Esophagus muscularis mucosa (tissue), 4 donors: ENCODE data around the gene DOCK11. TPM values are rescaled to one million over a fixed set of nuclear protein-coding genes. Genes with fewer than 3 reads are reported as not detected.

Experiments used
- DNase-seq: peaks from one replicate; pipeline ENCODE4 v3.0.0-alpha.2; 2017; ENCODE audit errors: extremely low spot score
- H3K27ac ChIP-seq, 4 donors: fragments of 200-600 bp; sonication (generic); replicated peaks in 1 of 4; 1 replicate in 3 of 4; 2 replicates in 1 of 4; pipeline ENCODE4 v1.5.1; 2016 to 2019; ENCODE audit warnings: mild to moderate bottlenecking in 1 of 4
- H3K27me3 ChIP-seq, 4 donors: fragments of 200-600 bp; sonication (generic); one replicate each; pipeline versions ENCODE4 v1.5.1 to v1.6.0; 2016 to 2019
- H3K36me3 ChIP-seq, 4 donors: fragments of 200-600 bp; sonication (generic); one replicate each; pipeline ENCODE4 v1.5.1; 2016 to 2019
- H3K4me1 ChIP-seq, 4 donors: fragments of 200-600 bp; sonication (generic); one replicate each; pipeline ENCODE4 v1.5.1; 2016 to 2019
- H3K4me3 ChIP-seq, 4 donors: fragments of 200-600 bp; sonication (generic); 1 replicate in 2 of 4; 2 replicates in 2 of 4; pipeline ENCODE4 v1.5.1; 2016 to 2019; ENCODE audit warnings: mild to moderate bottlenecking in 4 of 4, moderate library complexity in 1 of 4
- H3K9me3 ChIP-seq, 4 donors: fragments of 200-600 bp; sonication (generic); 1 replicate in 3 of 4; 2 replicates in 1 of 4; pipeline ENCODE4 v1.5.1; 2016 to 2019
- EP300 ChIP-seq: sonication (generic); formaldehyde crosslinking; IDR thresholded peaks from one replicate; pipeline ENCODE4 v1.6.1; 2017; ENCODE audit warnings: antibody characterized with exemption
- POLR2A ChIP-seq: fragments of 450-650 bp; IDR thresholded peaks from one replicate; pipeline ENCODE4 v1.6.1; 2017; ENCODE audit warnings: antibody characterized with exemption, moderate library complexity, mild to moderate bottlenecking, low read depth
- POLR2AphosphoS5 ChIP-seq, 2 donors: sonication (generic); formaldehyde crosslinking; IDR thresholded peaks; one replicate each; pipeline ENCODE4 v1.6.1; 2017; ENCODE audit warnings: antibody characterized with exemption in 2 of 2
- WGBS: methylation state at CpG from one replicate; pipeline ENCODE4 v1.1.5; 2018; 5-methylcytosine and 5-hydroxymethylcytosine counted together
- intact Hi-C: fragments of 100-400 bp; cut with DNase I; formaldehyde crosslinking; loops from one replicate; pipeline ENCODE4 v1.15.1; 2023
- total RNA-seq, 4 donors: library from RNA; depleted of rRNA; stranded (reverse); fragments of >200 nt; gene quantifications; one replicate each; pipeline versions ENCODE4 v1.1.0 to v1.2.1, GENCODE V29; 2016
- TF ChIP-seq, protein P1 (sequence below), 3 experiments: fragments of 200-600 bp in 2 of 3; fragments of 450-650 bp in 1 of 3; sonication (generic) in 2 of 3; IDR thresholded peaks; one replicate each; pipeline ENCODE4 v1.5.1; 2017 to 2019; ENCODE audit warnings: antibody characterized with exemption in 3 of 3, mild to moderate bottlenecking in 2 of 3, moderate library complexity in 1 of 3

DOCK11 gene
- total RNA-seq, 4 donors from 2014 or later = 62.0 to 103 (median 64.7) TPM

DNA sequence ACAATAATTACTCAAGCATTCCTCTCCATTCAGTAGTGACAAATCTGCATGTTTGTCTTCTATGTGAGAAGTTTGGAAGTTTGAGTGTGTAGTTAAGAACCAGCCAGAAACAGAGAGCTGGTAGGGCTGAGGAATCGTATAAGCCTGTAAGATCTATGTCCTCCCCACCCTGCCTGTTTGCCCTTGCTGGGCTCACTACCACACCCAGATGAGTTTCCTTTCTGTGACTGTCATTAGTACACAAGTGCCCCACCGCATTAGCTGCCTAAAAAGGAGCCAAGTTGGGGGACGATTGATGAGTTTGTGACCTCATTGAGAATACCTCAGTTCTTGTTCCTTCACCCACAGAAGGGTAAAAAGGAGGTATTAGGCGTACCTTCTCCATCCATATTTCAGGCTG lies 28.3 kb downstream of the DOCK11 start:
- Histone ChIP-seq H3K4me1 (peaks cover 3 to 67% (median 48%) of the 10 kb centered on the region in 4 donors), H3K4me3 (no peak overlapping the region), H3K27ac (peak overlapping the region; percentile 25 to 76 (median 71)), H3K27me3 (no peaks in the 10 kb centered on the region), H3K36me3 (no peaks in the 10 kb centered on the region), H3K9me3 (no peaks in the 10 kb centered on the region)
- no peak for TF ChIP-seq POLR2A
- TF ChIP-seq, protein P1, sequence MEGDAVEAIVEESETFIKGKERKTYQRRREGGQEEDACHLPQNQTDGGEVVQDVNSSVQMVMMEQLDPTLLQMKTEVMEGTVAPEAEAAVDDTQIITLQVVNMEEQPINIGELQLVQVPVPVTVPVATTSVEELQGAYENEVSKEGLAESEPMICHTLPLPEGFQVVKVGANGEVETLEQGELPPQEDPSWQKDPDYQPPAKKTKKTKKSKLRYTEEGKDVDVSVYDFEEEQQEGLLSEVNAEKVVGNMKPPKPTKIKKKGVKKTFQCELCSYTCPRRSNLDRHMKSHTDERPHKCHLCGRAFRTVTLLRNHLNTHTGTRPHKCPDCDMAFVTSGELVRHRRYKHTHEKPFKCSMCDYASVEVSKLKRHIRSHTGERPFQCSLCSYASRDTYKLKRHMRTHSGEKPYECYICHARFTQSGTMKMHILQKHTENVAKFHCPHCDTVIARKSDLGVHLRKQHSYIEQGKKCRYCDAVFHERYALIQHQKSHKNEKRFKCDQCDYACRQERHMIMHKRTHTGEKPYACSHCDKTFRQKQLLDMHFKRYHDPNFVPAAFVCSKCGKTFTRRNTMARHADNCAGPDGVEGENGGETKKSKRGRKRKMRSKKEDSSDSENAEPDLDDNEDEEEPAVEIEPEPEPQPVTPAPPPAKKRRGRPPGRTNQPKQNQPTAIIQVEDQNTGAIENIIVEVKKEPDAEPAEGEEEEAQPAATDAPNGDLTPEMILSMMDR (IDR thresholded peaks at IDR 0.05) = no peak
- TF ChIP-seq POLR2AphosphoS5 (IDR thresholded peaks at IDR 0.05) = no peak
- no peak for TF ChIP-seq EP300
- DNase-seq = no peak
- intact Hi-C loops = no loop called here
- WGBS = 62% methylated on average over 4 of the region's 4 CpGs

DNA sequence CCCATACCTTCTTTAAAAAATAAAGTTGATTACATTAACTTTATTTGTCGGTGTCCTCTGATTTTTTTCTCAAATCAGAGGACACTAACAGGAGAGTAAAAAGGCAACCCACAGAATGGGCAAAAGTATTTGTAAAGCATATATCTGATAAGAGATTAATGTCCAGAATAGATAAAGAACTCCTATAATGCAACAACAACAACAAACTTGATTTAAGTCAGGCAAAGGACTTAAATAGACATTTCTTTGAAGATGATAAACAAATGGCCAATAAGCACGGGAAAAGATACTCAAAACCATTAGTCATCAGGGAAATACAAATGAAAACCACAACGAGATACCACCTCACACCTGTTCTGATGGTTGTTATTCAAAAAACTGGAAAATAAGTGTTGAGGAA lies 28.7 kb downstream of the DOCK11 start:
- TF ChIP-seq POLR2A (no peak), POLR2AphosphoS5 (IDR thresholded peaks at IDR 0.05) (no peak), EP300 (no peak)
- TF ChIP-seq, protein P1 (IDR thresholded peaks at IDR 0.05) = no peak
- no peaks in the 10 kb centered on the region for H3K36me3 ChIP-seq
- no peaks in the 10 kb centered on the region for H3K9me3 ChIP-seq
- H3K27ac ChIP-seq = peak overlapping the region; percentile 13 to 76 (median 71)
- no peaks in the 10 kb centered on the region for H3K27me3 ChIP-seq
- intact Hi-C loops = no loop called here
- no peak overlapping the region for H3K4me3 ChIP-seq
- DNase-seq = no peak
- H3K4me1 ChIP-seq = peaks cover 3 to 67% (median 46%) of the 10 kb centered on the region in 4 donors
- 57% methylated on average over 3 of the region's 3 CpGs for WGBS

DNA sequence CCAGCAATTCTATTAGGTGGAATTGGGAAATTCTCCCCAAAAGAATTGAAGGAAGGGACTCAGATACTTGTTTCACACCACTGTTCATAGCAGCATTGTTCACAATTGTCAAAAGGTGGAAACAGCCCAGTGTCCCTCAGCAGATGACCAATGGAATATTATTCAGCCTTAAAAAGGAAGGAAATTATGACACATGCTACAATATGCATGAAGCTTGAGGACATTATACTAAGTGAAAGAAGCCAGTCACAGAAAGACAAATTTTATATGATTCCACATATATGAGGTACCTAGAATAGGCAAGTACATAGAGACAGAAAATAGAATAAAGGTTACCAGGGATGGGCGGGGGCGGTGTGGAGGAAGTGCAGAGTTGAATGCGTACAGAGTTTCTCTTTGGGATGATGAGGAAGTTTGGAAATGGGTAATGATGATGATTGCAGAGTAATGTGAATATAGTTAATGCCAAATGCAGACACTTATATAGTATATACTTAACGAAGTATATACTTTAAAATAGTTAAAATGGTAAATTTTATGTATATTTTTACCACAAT lies 29.6 kb downstream of the DOCK11 start:
- 76% methylated on average over 4 of the region's 4 CpGs for WGBS
- Histone ChIP-seq H3K9me3 (no peaks in the 10 kb centered on the region), H3K4me3 (no peak overlapping the region), H3K27me3 (no peaks in the 10 kb centered on the region), H3K27ac (peak overlapping the region in 2 of 4 donors; percentile 1 to 13), H3K4me1 (peaks cover 3 to 67% (median 45%) of the 10 kb centered on the region in 4 donors), H3K36me3 (no peaks in the 10 kb centered on the region)
- no peak for TF ChIP-seq POLR2A
- no peak for TF ChIP-seq POLR2AphosphoS5 (IDR thresholded peaks at IDR 0.05)
- no peak for DNase-seq
- intact Hi-C loops = no loop called here

DNA sequence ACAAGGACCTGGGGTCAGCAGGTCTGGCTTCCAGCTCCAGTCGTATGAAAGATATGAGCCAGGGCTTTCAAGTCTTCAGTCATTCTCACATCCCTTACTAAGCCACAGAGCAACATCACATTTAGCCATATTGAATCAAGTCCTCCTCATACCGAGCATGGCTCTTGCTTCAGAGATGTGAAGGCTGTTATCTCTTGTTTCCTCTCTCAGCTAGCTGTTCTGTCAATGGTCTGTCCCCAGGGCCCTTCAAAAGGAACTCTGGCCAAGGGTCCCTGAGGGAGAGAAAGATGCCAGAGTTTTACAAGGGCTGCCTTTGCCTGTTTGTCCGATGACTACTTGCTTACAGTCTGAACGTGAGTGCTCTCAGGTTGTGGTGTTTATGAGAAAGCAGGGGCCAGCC lies 30.5 kb downstream of the DOCK11 start:
- Histone ChIP-seq H3K27me3 (no peaks in the 10 kb centered on the region), H3K36me3 (no peaks in the 10 kb centered on the region), H3K9me3 (no peaks in the 10 kb centered on the region), H3K27ac (peak overlapping the region; percentile 59 to 68 (median 64)), H3K4me3 (no peak overlapping the region), H3K4me1 (peaks cover 3 to 65% (median 43%) of the 10 kb centered on the region in 4 donors)
- no peak for DNase-seq
- no peak for TF ChIP-seq POLR2AphosphoS5 (IDR thresholded peaks at IDR 0.05)
- TF ChIP-seq EP300 = no peak
- TF ChIP-seq, protein P1 (IDR thresholded peaks at IDR 0.05) = no peak
- no peak for TF ChIP-seq POLR2A
- 61% methylated on average over 3 of the region's 4 CpGs for WGBS
- intact Hi-C loops = no loop called here

DNA sequence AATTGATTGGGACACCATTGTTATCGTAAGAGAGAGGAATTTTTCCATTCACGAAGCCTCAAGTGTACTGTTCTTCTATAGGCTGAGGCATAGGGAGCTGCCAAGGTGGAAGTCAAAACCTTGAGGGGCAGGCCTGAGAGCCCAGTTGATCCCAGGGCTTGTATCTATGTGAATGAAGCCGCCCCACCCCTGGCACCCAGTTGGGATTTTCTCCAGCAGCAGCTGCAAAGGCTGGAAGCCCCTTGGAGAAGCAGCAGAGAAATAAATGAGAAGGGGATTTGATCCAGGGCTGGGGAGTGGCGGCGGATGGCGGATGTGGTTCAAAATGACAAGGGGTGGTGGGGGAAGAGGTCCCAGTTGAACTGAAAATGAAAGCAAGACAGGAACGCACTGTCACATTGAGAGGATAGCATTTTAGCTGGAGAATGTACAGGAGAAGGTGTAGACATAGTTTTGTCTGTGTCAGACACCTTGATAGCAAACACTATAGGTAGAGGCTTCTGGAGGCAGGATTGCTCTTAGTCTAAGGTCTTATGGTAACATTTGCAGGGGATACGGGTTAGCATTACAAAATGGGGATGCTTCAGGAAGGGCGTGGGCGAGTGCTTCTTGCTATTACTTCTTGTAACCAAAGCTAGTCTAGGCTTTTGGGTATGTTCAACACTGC lies 32.6 kb downstream of the DOCK11 start:
- 69% methylated on average over 10 of the region's 10 CpGs for WGBS
- DNase-seq = no peak
- Histone ChIP-seq H3K4me3 (no peak overlapping the region), H3K4me1 (peaks cover 3 to 50% (median 26%) of the 10 kb centered on the region in 4 donors), H3K9me3 (no peaks in the 10 kb centered on the region), H3K27ac (peak overlapping the region in 3 of 4 donors; percentile 12 to 68 (median 20)), H3K27me3 (no peaks in the 10 kb centered on the region), H3K36me3 (no peaks in the 10 kb centered on the region)
- intact Hi-C loops = no loop called here
- no peak for TF ChIP-seq EP300
- TF ChIP-seq, protein P1 (IDR thresholded peaks at IDR 0.05) = no peak
- TF ChIP-seq POLR2AphosphoS5 (IDR thresholded peaks at IDR 0.05) = no peak
- no peak for TF ChIP-seq POLR2A
